GM06990 (cell line): ENCODE measurements around the gene CMTM8.

Experiments
- DNase-seq: peaks from one replicate; pipeline ENCODE4 v3.0.0-alpha.2; 2011; ENCODE audit not compliant: insufficient read length; ENCODE audit errors: extremely low read depth
- H3K27me3 ChIP-seq: replicated peaks from 2 replicates; pipeline ENCODE4 v1.6.0; 2011; ENCODE audit warnings: low read length; ENCODE audit not compliant: control insufficient read depth, insufficient read depth
- H3K36me3 ChIP-seq: 2 replicates; pipeline ENCODE4 v1.5.1; 2011; ENCODE audit warnings: low read length; ENCODE audit not compliant: control insufficient read depth, insufficient read depth
- H3K4me3 ChIP-seq: replicated peaks from 2 replicates; pipeline ENCODE4 v1.5.1; 2011; ENCODE audit warnings: low read depth, mild to moderate bottlenecking, control low read depth, low read length
- TF ChIP-seq, protein P1 (sequence below): IDR thresholded peaks from 2 replicates; pipeline ENCODE4 v1.5.1; 2011; ENCODE audit warnings: low read length, control low read depth, mild to moderate bottlenecking, inconsistent platforms; ENCODE audit not compliant: insufficient read depth, poor library complexity, severe bottlenecking

The CMTM8 gene

GRCh38 chr3:32255345-32255744 lies 16.9 kb downstream of the CMTM8 start:
- Histone ChIP-seq H3K36me3 (no peaks in the 10 kb centered on the region), H3K4me3 (no peak overlapping the region), H3K27me3 (no peaks in the 10 kb centered on the region; the same call in 1 of the 2 replicates)
- TF ChIP-seq, protein P1, sequence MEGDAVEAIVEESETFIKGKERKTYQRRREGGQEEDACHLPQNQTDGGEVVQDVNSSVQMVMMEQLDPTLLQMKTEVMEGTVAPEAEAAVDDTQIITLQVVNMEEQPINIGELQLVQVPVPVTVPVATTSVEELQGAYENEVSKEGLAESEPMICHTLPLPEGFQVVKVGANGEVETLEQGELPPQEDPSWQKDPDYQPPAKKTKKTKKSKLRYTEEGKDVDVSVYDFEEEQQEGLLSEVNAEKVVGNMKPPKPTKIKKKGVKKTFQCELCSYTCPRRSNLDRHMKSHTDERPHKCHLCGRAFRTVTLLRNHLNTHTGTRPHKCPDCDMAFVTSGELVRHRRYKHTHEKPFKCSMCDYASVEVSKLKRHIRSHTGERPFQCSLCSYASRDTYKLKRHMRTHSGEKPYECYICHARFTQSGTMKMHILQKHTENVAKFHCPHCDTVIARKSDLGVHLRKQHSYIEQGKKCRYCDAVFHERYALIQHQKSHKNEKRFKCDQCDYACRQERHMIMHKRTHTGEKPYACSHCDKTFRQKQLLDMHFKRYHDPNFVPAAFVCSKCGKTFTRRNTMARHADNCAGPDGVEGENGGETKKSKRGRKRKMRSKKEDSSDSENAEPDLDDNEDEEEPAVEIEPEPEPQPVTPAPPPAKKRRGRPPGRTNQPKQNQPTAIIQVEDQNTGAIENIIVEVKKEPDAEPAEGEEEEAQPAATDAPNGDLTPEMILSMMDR: no peak
- no peak for DNase-seq

DNA sequence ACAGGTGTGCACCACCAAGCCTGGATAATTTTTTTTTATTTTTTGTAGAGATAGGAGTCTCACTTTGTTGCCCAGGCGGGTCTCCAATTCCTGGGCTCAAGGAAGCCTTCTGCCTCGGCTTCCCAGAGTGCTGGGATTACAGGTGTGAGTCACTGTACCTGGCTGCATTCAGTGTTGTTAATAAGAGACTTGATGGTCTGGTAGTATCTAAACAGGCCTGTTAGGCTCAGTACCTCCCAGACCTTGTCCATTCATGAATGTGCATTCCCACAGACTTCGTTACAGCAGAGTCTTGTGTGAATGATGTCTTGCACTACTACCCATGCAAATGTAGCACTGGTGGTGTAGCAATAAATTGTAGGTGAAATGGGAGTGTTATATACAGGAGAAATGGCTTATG lies 17.7 kb downstream of the CMTM8 start:
- no peak overlapping the region for H3K4me3 ChIP-seq
- no peak for DNase-seq
- H3K27me3 ChIP-seq: no peaks in the 10 kb centered on the region; the same call in 1 of the 2 replicates
- no peaks in the 10 kb centered on the region for H3K36me3 ChIP-seq
- TF ChIP-seq, protein P1: no peak

DNA sequence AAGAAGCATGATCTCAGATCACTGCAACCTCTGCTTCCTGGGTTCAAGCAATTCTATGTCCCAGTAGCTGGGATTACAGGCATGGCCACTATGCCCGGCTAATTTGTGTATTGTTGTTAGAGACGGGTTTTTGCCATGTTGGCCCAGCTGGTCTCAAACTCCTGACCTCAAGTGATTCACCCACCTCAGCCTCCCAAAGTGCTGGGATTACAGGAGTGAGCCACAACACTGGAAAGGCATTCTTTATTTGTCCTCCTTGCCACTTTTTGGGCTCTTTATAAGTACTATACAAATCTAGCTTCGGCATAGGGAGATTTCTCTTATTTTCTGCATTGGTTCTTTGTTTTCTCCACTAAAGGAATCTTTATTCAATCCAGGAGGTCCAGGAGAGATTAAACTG lies 18.6 kb downstream of the CMTM8 start:
- Histone ChIP-seq H3K4me3 (no peak overlapping the region), H3K27me3 (no peaks in the 10 kb centered on the region; the same call in 1 of the 2 replicates), H3K36me3 (no peaks in the 10 kb centered on the region)
- no peak for DNase-seq
- TF ChIP-seq, protein P1: no peak

- TF ChIP-seq, protein P1: no peak
- Histone ChIP-seq H3K27me3 (no peaks in the 10 kb centered on the region; the same call in 1 of the 2 replicates), H3K4me3 (no peak overlapping the region), H3K36me3 (no peaks in the 10 kb centered on the region)
- no peak for DNase-seq
Measured at GRCh38 chr3:32257641-32258438, 19.4 kb downstream of the CMTM8 start.

- H3K36me3 ChIP-seq: no peaks in the 10 kb centered on the region
- no peaks in the 10 kb centered on the region; the same call in 1 of the 2 replicates for H3K27me3 ChIP-seq
- no peak overlapping the region for H3K4me3 ChIP-seq
- TF ChIP-seq, protein P1: no peak
- no peak for DNase-seq
Measured at GRCh38 chr3:32258869-32259268, 20.4 kb downstream of the CMTM8 start.
